Nephron progenitor cell (in vitro differentiated cells): ENCODE results near the gene TPM2.
A peak's percentile ranks its signal among the peaks of the same experiment; 100 is the strongest.

Source experiments
- DNase-seq: peaks from one replicate; pipeline ENCODE4 v3.0.0; 2021
- H3K27ac Mint-ChIP-seq: 2 replicates; pipeline ENCODE4 v1.8.0; 2021; ENCODE audit warnings: mild to moderate bottlenecking, moderate library complexity, mixed read lengths
- H3K27me3 Mint-ChIP-seq: 2 replicates; pipeline ENCODE4 v1.8.0; 2021; ENCODE audit warnings: mild to moderate bottlenecking, low read depth, mixed read lengths; ENCODE audit not compliant: poor library complexity
- H3K36me3 Mint-ChIP-seq: 2 replicates; pipeline ENCODE4 v1.8.0; 2021; ENCODE audit warnings: low read depth, mixed read lengths
- H3K4me1 Mint-ChIP-seq: 2 replicates; pipeline ENCODE4 v1.8.0; 2021; ENCODE audit warnings: mixed read lengths
- H3K4me3 Mint-ChIP-seq: 2 replicates; pipeline ENCODE4 v1.8.0; 2021; ENCODE audit warnings: mild to moderate bottlenecking, moderate library complexity, mixed read lengths
- H3K9me3 Mint-ChIP-seq: 2 replicates; pipeline ENCODE4 v1.8.0; 2021; ENCODE audit warnings: mild to moderate bottlenecking, moderate library complexity, mixed read lengths
- CTCF ChIP-seq: fragments of 200-600 bp; sonication (generic); IDR thresholded peaks from 2 replicates; pipeline ENCODE4 v1.5.0; 2021; ENCODE audit warnings: antibody characterized with exemption

TPM2 gene

DNA sequence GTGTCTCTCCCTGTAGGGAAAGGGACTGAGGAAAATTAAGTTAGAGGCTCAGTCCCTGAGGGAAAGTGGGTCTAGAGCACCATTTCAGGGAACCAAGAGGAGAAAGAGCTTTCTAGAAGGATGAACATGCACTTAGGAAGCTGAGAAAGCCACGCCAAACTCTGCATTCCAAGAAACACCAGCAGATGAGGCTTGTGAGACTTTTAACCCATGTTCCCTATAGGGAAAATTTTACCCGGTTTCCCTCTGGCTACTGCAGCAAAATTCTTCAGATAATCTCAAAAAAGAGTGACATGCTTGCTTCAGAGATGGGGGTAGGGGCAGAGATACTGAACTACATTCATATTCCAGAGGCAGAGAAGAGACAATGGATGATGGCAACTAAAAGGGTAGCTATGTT, 33.7 kb upstream of the TPM2 start:
- no peak for DNase-seq
- no peak overlapping the region for H3K4me3 Mint-ChIP-seq
- TF ChIP-seq CTCF = no peak
- H3K27me3 Mint-ChIP-seq = no peaks in the 10 kb centered on the region
- no peaks in the 10 kb centered on the region for H3K9me3 Mint-ChIP-seq
- H3K36me3 Mint-ChIP-seq = peaks cover 58% of the 10 kb centered on the region
- H3K27ac Mint-ChIP-seq = no peak overlapping the region
- no peaks in the 10 kb centered on the region for H3K4me1 Mint-ChIP-seq

DNA sequence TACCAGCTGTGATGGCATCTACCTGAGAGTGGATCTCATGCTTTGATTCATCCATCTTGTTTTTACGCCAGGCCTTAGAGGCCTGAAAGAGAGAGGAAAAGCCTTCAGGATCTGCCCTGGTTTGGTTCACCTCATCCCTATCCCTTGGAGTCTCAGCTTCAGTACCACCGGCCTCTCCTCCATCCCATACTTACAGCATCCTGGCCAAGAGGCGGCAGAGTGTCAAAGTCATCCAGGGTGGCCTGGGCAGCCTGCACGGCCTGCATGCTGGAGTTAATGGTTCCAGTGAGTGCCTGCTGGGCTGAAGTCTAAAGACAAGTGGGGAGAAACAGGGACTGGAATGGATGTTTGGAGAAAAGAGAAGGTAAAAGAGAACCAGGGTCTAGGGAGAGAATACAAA, 29.8 kb upstream of the TPM2 start:
- peaks cover 84% of the 10 kb centered on the region for H3K36me3 Mint-ChIP-seq

DNA sequence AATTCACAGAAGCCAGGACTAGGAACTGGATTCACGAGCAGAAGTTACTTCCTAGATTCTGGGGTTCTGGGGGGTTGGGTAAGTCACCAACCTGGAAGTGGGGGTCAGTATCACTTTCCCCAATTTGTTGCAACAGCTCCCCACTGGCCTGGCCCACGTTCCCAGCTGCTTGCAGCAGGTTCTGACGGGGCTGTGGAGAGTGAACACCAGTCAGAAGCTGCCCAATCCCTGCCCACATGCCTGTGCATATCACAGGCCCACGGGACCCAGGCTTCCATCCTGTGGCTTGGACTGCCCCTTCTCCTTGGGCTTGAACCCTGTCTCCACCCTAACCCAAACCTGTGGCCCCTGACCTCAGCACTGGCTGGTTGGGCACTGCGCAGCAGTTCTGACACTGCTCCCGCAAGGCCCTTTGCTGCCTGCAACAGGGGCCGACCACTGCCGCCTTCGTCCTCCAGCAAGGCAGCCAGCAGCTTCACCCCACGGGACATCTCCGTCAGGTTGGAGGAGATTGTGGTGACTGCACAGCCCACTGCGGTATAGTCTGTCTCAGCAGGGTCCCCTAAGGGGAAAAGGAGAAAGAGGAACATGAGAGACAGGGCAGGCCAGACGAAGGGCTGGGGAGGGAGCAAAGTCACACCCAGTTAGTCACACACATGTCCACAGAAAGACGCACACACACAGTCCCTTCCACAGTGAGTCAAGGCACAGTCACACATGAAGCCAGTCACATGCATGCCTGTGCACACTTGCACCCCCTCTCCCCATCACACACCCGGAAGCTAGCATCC, 29.2 kb upstream of the TPM2 start:
- Mint-ChIP-seq H3K4me1 (no peaks in the 10 kb centered on the region), H3K9me3 (no peaks in the 10 kb centered on the region), H3K4me3 (no peak overlapping the region), H3K27me3 (no peaks in the 10 kb centered on the region), H3K27ac (no peak overlapping the region), H3K36me3 (peaks cover 86% of the 10 kb centered on the region)
- DNase-seq = no peak
- no peak for TF ChIP-seq CTCF

More for the DNA sequence above, 29.8 kb upstream of the TPM2 start:
- H3K4me1 Mint-ChIP-seq = no peaks in the 10 kb centered on the region
- no peak for TF ChIP-seq CTCF
- DNase-seq = no peak
- H3K27me3 Mint-ChIP-seq = no peaks in the 10 kb centered on the region
- H3K9me3 Mint-ChIP-seq = no peaks in the 10 kb centered on the region
- H3K27ac Mint-ChIP-seq = no peak overlapping the region
- H3K4me3 Mint-ChIP-seq = no peak overlapping the region

DNA sequence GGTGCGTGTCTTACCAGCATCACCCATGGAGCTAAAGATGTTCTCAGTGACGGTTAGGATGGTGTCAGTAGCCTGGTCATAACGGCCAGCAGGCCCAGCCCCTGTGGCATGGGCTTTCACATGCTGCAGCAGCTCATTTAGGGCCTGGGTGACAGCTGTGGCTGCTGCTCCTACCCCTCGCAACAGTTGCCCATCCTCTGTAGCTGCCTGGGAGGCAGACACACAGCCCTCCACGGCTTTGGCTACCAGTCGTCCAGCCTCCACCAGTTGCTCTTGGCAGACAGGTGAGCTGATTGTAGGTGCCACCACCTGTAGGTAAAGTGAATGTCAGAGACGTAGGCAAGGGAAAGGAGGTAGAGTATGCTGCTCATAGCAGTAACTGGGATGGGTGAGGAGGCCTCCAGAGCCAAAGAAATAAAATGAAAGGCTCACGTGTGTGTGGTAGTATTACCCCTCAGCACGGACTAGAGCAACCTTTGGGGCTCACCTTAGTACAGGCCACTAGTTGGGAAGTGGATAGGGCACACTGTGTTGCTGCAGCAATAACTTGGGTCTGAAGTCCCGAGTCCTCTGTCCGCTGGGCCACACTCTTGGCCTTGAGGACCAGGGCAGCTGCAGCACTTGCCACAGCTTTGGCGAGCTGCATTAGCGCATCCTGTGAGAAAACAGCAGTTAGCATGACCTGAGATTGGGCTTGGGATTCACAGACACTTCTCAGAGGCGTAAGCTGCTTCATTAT, 27.6 kb upstream of the TPM2 start:
- no peaks in the 10 kb centered on the region for H3K27me3 Mint-ChIP-seq
- no peak overlapping the region for H3K4me3 Mint-ChIP-seq
- no peak for DNase-seq
- H3K36me3 Mint-ChIP-seq = peaks cover 85% of the 10 kb centered on the region
- H3K27ac Mint-ChIP-seq = no peak overlapping the region
- no peaks in the 10 kb centered on the region for H3K9me3 Mint-ChIP-seq
- no peaks in the 10 kb centered on the region for H3K4me1 Mint-ChIP-seq
- TF ChIP-seq CTCF = no peak

- peaks cover 83% of the 10 kb centered on the region for H3K36me3 Mint-ChIP-seq
- no peak overlapping the region for H3K4me3 Mint-ChIP-seq
Measured at GRCh38 chr9:35716230-35716629, 26.5 kb upstream of the TPM2 start.

More at GRCh38 chr9:35716230-35716629, 26.5 kb upstream of the TPM2 start:
- Mint-ChIP-seq H3K4me1 (peaks cover 8% of the 10 kb centered on the region), H3K27me3 (no peaks in the 10 kb centered on the region), H3K9me3 (no peaks in the 10 kb centered on the region), H3K27ac (peak overlapping the region; percentile 78)
- DNase-seq = no peak
- TF ChIP-seq CTCF = no peak
